Mucosa of rectum (tissue), 2 donors: ENCODE data around the gene RTP2.

Source experiments
- H3K27ac ChIP-seq, 2 donors: one replicate each; pipeline ENCODE4 v1.7.0; 2013; ENCODE audit warnings: inconsistent platforms in 2 of 2, low read depth in 2 of 2, low read length in 2 of 2
- H3K27me3 ChIP-seq, 2 donors: one replicate each; pipeline ENCODE4 v1.7.0; 2013; ENCODE audit warnings: low read length in 2 of 2; ENCODE audit not compliant: control insufficient read depth in 2 of 2, insufficient read depth in 2 of 2
- H3K36me3 ChIP-seq, 2 donors: one replicate each; pipeline ENCODE4 v1.7.0; 2013; ENCODE audit warnings: low read length in 2 of 2; ENCODE audit not compliant: control insufficient read depth in 2 of 2, insufficient read depth in 2 of 2
- H3K4me1 ChIP-seq, 2 donors: one replicate each; pipeline ENCODE4 v1.7.0; 2013; ENCODE audit warnings: low read length in 2 of 2, mild to moderate bottlenecking in 1 of 2; ENCODE audit not compliant: control insufficient read depth in 2 of 2, insufficient read depth in 2 of 2
- H3K4me3 ChIP-seq, 2 donors: one replicate each; pipeline ENCODE4 v1.7.0; 2013; ENCODE audit warnings: low read length in 2 of 2
- H3K9ac ChIP-seq, 2 donors: one replicate each; pipeline ENCODE4 v1.7.0; 2013; ENCODE audit warnings: low read length in 2 of 2, low read depth in 1 of 2, mild to moderate bottlenecking in 1 of 2
- H3K9me3 ChIP-seq, 2 donors: one replicate each; pipeline ENCODE4 v1.7.0; 2013; ENCODE audit warnings: low read length in 2 of 2; ENCODE audit not compliant: control insufficient read depth in 2 of 2
- donor health status: healthy.
- donor health status: Normal muscosa, but diverticular disease.

RTP2 gene, protein sequence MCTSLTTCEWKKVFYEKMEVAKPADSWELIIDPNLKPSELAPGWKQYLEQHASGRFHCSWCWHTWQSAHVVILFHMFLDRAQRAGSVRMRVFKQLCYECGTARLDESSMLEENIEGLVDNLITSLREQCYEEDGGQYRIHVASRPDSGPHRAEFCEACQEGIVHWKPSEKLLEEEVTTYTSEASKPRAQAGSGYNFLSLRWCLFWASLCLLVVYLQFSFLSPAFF

GRCh38 chr3:187702507-187703033 is at the start of gene RTP2:
Gene RTP2, minus strand, starts transcription at chr3:187702557. Its CDS starts 429 bp downstream, at chr3:187702128.
- Histone ChIP-seq H3K9me3 (no peaks in the 10 kb centered on the region), H3K36me3 (no peaks in the 10 kb centered on the region), H3K9ac (no peak within 1 kb of the TSS), H3K27me3 (no peaks in the 10 kb centered on the region), H3K4me3 (no peak within 1 kb of the TSS), H3K27ac (no peak within 1 kb of the TSS), H3K4me1 (no peaks in the 10 kb centered on the region)

- peaks cover 10 to 26% of the 10 kb centered on the region in 2 donors for H3K4me1 ChIP-seq
- H3K4me3 ChIP-seq, result peak overlapping the region; percentile 57 to 70
- no peaks in the 10 kb centered on the region for H3K27me3 ChIP-seq
- no peaks in the 10 kb centered on the region for H3K36me3 ChIP-seq
- peak overlapping the region; percentile 52 to 67 for H3K9ac ChIP-seq
- peak overlapping the region; percentile 71 to 78 for H3K27ac ChIP-seq
- H3K9me3 ChIP-seq, result no peaks in the 10 kb centered on the region
These were observed 48.3 kb upstream of the RTP2 start for GRCh38 chr3:187750513-187751123.

DNA sequence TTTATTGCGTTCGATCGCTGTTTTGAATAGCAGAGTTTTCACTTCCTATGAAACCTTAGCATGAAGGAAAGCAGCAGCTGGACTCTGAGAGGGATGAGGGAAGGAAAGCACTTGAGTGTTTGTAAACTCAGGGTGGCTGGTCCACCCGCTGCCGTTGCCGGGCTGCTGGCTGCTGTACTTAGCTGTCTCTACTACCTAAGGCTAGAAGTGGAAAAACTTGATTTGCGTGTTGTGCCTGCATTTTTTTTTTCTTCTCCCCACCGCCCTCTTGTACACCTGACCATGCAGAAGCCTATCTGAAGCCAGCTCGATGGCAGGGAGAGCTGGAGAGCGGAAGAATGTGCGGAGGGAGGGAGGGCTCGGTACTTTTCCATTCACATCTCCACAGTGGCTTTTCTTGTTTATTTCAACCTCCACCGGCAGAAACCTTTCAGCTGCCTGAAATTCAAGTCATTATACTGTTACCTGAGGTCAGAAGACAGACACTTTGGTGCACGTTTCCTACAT is 47.7 kb upstream of the RTP2 start:
- Histone ChIP-seq H3K27ac (peak overlapping the region; percentile 71 to 78), H3K27me3 (no peaks in the 10 kb centered on the region), H3K9ac (peak overlapping the region; percentile 52 to 67), H3K4me1 (peaks cover 10 to 26% of the 10 kb centered on the region in 2 donors), H3K4me3 (peak overlapping the region; percentile 57 to 70), H3K9me3 (no peaks in the 10 kb centered on the region), H3K36me3 (no peaks in the 10 kb centered on the region)

GRCh38 chr3:187748050-187748481 is 45.7 kb upstream of the RTP2 start:
- Histone ChIP-seq H3K27ac (no peak overlapping the region), H3K4me1 (peaks cover 10 to 26% of the 10 kb centered on the region in 2 donors), H3K36me3 (no peaks in the 10 kb centered on the region), H3K9me3 (no peaks in the 10 kb centered on the region), H3K9ac (no peak overlapping the region), H3K4me3 (no peak overlapping the region), H3K27me3 (no peaks in the 10 kb centered on the region)

- Histone ChIP-seq H3K9ac (no peak overlapping the region), H3K9me3 (no peaks in the 10 kb centered on the region), H3K36me3 (no peaks in the 10 kb centered on the region), H3K4me1 (peaks cover 16 to 32% of the 10 kb centered on the region in 2 donors), H3K27ac (no peak overlapping the region), H3K4me3 (no peak overlapping the region), H3K27me3 (no peaks in the 10 kb centered on the region)
These were observed 45.1 kb upstream of the RTP2 start for GRCh38 chr3:187747506-187747905.

GRCh38 chr3:187746442-187747281 is 44.3 kb upstream of the RTP2 start:
- peak overlapping the region; percentile 96 to 98 for H3K27ac ChIP-seq
- no peaks in the 10 kb centered on the region for H3K27me3 ChIP-seq
- no peaks in the 10 kb centered on the region for H3K9me3 ChIP-seq
- H3K9ac ChIP-seq, result peak overlapping the region; percentile 81 to 90
- H3K4me1 ChIP-seq, result peaks cover 23 to 37% of the 10 kb centered on the region in 2 donors
- no peaks in the 10 kb centered on the region for H3K36me3 ChIP-seq
- H3K4me3 ChIP-seq, result peak overlapping the region; percentile 83

DNA sequence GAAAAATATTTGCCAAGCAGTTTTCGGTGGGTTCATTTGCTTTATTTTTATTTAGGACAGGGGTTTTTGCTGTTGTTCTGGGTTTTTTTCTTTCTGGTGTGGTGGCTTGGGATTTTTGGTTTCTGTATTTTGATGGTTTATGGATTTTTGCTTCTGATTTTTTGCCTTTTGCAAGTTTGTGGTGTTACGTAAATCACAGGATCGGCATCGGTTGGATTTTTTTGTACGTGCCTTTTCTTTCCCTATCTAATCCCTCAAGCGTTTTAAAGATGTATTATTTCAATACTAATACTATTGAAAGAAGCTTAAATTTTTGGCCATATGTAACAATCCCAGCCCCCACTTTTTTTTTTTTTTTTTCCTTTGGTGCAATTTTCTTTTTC is 43.7 kb upstream of the RTP2 start:
- no peaks in the 10 kb centered on the region for H3K36me3 ChIP-seq
- peak overlapping the region; percentile 83 for H3K4me3 ChIP-seq
- H3K9ac ChIP-seq, result peak overlapping the region; percentile 81 to 90
- H3K9me3 ChIP-seq, result no peaks in the 10 kb centered on the region
- H3K27ac ChIP-seq, result peak overlapping the region; percentile 96 to 98
- peaks cover 25 to 39% of the 10 kb centered on the region in 2 donors for H3K4me1 ChIP-seq
- H3K27me3 ChIP-seq, result no peaks in the 10 kb centered on the region

GRCh38 chr3:187745201-187746058 is 43.1 kb upstream of the RTP2 start, which contains the start of gene BCL6:
Gene BCL6, minus strand, starts transcription at chr3:187745468. Its CDS starts 11,775 bp downstream, at chr3:187733693.
- H3K4me1 ChIP-seq, result peaks cover 31 to 38% of the 10 kb centered on the region in 2 donors

More at GRCh38 chr3:187745201-187746058, 43.1 kb upstream of the RTP2 start, which contains the start of gene BCL6:
- Histone ChIP-seq H3K27ac (peak within 1 kb of the TSS; percentile 96 to 98), H3K36me3 (no peaks in the 10 kb centered on the region), H3K9me3 (no peaks in the 10 kb centered on the region), H3K9ac (peak within 1 kb of the TSS; percentile 90 to 98), H3K4me3 (peak within 1 kb of the TSS; percentile 83), H3K27me3 (no peaks in the 10 kb centered on the region)
